Ovary (tissue), 9 donors: Measurements from ENCODE around the gene SPCS1. TPM values are rescaled to one million over a fixed set of nuclear protein-coding genes. Genes with fewer than 3 reads are reported as not detected.

Experiments
- DNase-seq, 5 donors: peaks; one replicate each; pipeline ENCODE4 v3.0.0-alpha.2; 2019 to 2020
- H3K27ac ChIP-seq, 2 donors: fragments of 200-600 bp; one replicate each; pipeline versions ENCODE4 v1.5.1 to v1.8.0; 2019 to 2022
- H3K27me3 ChIP-seq: fragments of 200-600 bp; one replicate; pipeline ENCODE4 v1.8.0; 2022
- H3K36me3 ChIP-seq: fragments of 200-600 bp; sonication (generic); one replicate; pipeline ENCODE4 v1.5.1; 2019
- H3K4me1 ChIP-seq: one replicate; pipeline ENCODE4 v1.8.1; 2013; ENCODE audit warnings: mild to moderate bottlenecking, moderate library complexity; ENCODE audit not compliant: insufficient read depth
- H3K4me3 ChIP-seq: fragments of 200-600 bp; sonication (generic); one replicate; pipeline ENCODE4 v1.5.1; 2017
- H3K9me3 ChIP-seq, 2 donors: fragments of 200-600 bp in 1 of 2; sonication (generic) in 1 of 2; one replicate each; pipeline versions ENCODE4 v1.5.1 to v1.8.1; 2013 to 2019; ENCODE audit warnings: mild to moderate bottlenecking in 1 of 2, moderate library complexity in 1 of 2
- CTCF ChIP-seq, 3 donors: fragments of 450-650 bp in 2 of 3; fragments of 200-600 bp in 1 of 3; IDR thresholded peaks; one replicate each; pipeline versions ENCODE4 v1.5.1 to v1.8.0; 2016 to 2022; ENCODE audit warnings: antibody characterized with exemption in 3 of 3, mild to moderate bottlenecking in 1 of 3
- EP300 ChIP-seq: sonication (generic); formaldehyde crosslinking; IDR thresholded peaks from one replicate; pipeline ENCODE4 v1.6.1; 2017; ENCODE audit warnings: antibody characterized with exemption
- POLR2A ChIP-seq: fragments of 450-650 bp; IDR thresholded peaks from one replicate; pipeline ENCODE4 v1.6.1; 2017; ENCODE audit warnings: antibody characterized with exemption, mild to moderate bottlenecking, moderate library complexity
- WGBS, 3 donors: extraction: QIAGEN DNeasy Blood & Tissue Kit in 1 of 3; methylation state at CpG; one replicate each; pipeline versions ENCODE4 v1.1.5 to v1.1.7; 2013 to 2017; 5-methylcytosine and 5-hydroxymethylcytosine counted together
- intact Hi-C, 4 donors: fragments of 100-400 bp; cut with DNase I; formaldehyde crosslinking; loops; one replicate each; pipeline versions ENCODE4 v1.11.0 to v1.15.1; 2022 to 2023
- polyA plus RNA-seq, 2 donors: library from polyadenylated mRNA; stranded (reverse); fragments of 200-250 nt in 1 of 2; fragments of 350-450 nt in 1 of 2; fragmentation: Illumina TruSeq in 1 of 2; extraction: RNeasy Lipid Tissue Mini Kit (QIAGEN cat#74804) in 1 of 2; gene quantifications; one replicate each; pipeline ENCODE4 v1.2.3, GENCODE V29; 2013 to 2014
- total RNA-seq, 7 donors: library from RNA; depleted of rRNA in 2 of 7; stranded (reverse); fragments of >200 nt in 2 of 7; fragmentation: NEBNext Ultra II Directional in 3 of 7; extraction: Animal tissue kit (Norgen Biotek cat#: 25700) in 3 of 7; gene quantifications; one replicate each; pipeline versions ENCODE4 v1.1.0 to v1.2.4, GENCODE V29; 2016 to 2023
- donor health status: DM: no; HTN: no; CAD: no; lungs with moderate emphysema.
- donor health status: DM: no; HTN: no; CAD: no.
- donor health status: Bipolar disorder and iron deficiency.
- donor health status: DM: yes; HTN: yes; CAD: no.
- donor health status: DM: no; HTN: no; CAD: no.
- donor health status: DM: yes; HTN: yes; CAD: no.

The SPCS1 gene
- total and polyA plus RNA-seq, 9 donors, result 67.7 to 216 (median 96.6) TPM

DNA sequence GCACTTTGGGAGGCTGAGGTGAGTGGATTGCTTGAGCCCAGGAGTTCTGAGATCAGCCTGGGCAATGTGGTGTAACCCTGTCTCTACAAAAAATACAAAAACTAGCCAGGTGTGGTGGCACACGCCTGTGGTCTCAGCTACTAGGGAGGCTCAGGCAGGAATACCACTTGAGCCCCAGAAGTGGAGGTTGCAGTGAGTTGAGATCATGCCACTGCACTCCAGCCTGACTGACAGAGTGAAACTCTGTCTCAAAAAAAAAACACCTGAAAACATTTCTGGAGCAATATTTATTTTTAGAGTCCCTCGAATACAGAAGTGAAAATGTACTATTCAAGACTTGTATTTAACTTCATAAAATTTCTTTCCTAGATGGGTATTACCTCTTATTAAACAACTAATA lies 4.6 kb downstream of the SPCS1 start:
- Histone ChIP-seq H3K27me3 (no peaks in the 10 kb centered on the region), H3K9me3 (no peaks in the 10 kb centered on the region), H3K4me1 (peaks cover 5% of the 10 kb centered on the region), H3K36me3 (no peaks in the 10 kb centered on the region), H3K4me3 (no peak overlapping the region), H3K27ac (no peak overlapping the region)
- 67 to 87% (median 74%) methylated on average over 2 of the region's 2 CpGs for WGBS, 3 donors
- TF ChIP-seq EP300 (no peak), POLR2A (no peak), CTCF (IDR thresholded peaks at IDR 0.05) (no peak)
- intact Hi-C loops, result no loop called here
- no peak for DNase-seq

DNA sequence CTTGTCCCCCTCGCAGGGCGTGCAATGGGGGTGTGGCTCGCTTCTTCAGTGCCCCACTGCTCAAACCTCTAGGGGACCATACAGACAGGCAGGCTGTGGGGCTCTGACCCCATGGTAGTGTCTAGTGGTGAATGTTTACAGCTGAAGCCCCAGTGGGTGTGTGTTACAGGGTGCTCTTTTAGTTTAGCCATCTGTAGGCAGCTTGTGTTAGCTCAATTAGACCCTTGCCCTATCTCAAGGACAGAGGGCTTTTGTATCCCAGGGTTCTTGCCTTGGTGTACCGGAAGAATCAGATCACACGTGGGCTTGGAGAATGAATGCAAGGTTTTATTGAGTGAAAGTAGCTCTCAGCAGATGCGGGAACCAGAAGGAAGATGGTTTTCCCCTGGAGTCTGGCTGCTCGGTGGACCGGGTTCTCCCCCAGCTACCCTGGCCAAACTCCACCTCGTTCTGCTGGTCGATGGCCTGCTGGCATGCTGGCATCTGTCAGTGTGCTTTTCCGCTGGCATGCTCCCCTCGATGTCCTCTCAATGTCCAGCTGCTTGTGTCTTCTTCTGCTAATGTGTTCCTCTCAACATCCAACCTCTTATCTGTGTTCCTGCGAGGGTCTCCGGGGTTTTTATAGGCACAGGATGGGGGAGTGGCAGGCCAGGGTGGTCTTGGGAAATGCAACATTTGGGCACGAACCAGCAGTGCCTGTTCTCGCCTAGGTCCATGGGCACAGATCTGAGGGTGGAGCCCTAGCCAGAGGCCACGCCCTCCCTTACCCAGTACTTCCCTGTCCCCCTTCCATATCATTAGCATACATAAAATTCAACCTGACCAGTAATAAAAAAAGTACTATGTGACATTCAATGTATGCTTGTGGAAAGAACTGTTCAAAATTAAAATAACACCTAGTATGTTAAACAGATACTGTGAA lies 6.6 kb downstream of the SPCS1 start:
- Histone ChIP-seq H3K36me3 (no peaks in the 10 kb centered on the region), H3K4me3 (no peak overlapping the region), H3K4me1 (no peaks in the 10 kb centered on the region), H3K27me3 (no peaks in the 10 kb centered on the region), H3K9me3 (no peaks in the 10 kb centered on the region), H3K27ac (no peak overlapping the region)
- DNase-seq, result no peak
- 92 to 95% (median 92%) methylated on average over 17 of the region's 17 CpGs for WGBS, 3 donors
- no peak for TF ChIP-seq EP300
- TF ChIP-seq CTCF (IDR thresholded peaks at IDR 0.05), result no peak
- TF ChIP-seq POLR2A, result no peak
- intact Hi-C loops, result no loop called here

- intact Hi-C loops, result no loop called here
- H3K9me3 ChIP-seq, result no peaks in the 10 kb centered on the region
- H3K27me3 ChIP-seq, result no peaks in the 10 kb centered on the region
- TF ChIP-seq POLR2A (no peak), CTCF (IDR thresholded peaks at IDR 0.05) (no peak), EP300 (no peak)
- H3K4me1 ChIP-seq, result no peaks in the 10 kb centered on the region
- 45 to 53% (median 49%) methylated on average over 36 to 39 of the region's 39 CpGs for WGBS, 3 donors
- no peak overlapping the region for H3K27ac ChIP-seq
- DNase-seq, result no peak
- no peak overlapping the region for H3K4me3 ChIP-seq
- no peaks in the 10 kb centered on the region for H3K36me3 ChIP-seq
Observed at GRCh38 chr3:52714335-52715302, 8.7 kb downstream of the SPCS1 start.

- Histone ChIP-seq H3K27ac (no peak overlapping the region), H3K9me3 (no peaks in the 10 kb centered on the region), H3K27me3 (no peaks in the 10 kb centered on the region), H3K4me1 (no peaks in the 10 kb centered on the region), H3K36me3 (no peaks in the 10 kb centered on the region), H3K4me3 (no peak overlapping the region)
- TF ChIP-seq CTCF (IDR thresholded peaks at IDR 0.05) (no peak), POLR2A (no peak), EP300 (no peak)
- intact Hi-C loops, result no loop called here
- no peak for DNase-seq
- WGBS, 3 donors, result 85 to 90% (median 90%) methylated on average over 11 of the region's 11 CpGs
Observed at GRCh38 chr3:52715714-52716305, 9.9 kb downstream of the SPCS1 start.
